ENCODE data around the gene NAV3.

Gene NAV3

DNA sequence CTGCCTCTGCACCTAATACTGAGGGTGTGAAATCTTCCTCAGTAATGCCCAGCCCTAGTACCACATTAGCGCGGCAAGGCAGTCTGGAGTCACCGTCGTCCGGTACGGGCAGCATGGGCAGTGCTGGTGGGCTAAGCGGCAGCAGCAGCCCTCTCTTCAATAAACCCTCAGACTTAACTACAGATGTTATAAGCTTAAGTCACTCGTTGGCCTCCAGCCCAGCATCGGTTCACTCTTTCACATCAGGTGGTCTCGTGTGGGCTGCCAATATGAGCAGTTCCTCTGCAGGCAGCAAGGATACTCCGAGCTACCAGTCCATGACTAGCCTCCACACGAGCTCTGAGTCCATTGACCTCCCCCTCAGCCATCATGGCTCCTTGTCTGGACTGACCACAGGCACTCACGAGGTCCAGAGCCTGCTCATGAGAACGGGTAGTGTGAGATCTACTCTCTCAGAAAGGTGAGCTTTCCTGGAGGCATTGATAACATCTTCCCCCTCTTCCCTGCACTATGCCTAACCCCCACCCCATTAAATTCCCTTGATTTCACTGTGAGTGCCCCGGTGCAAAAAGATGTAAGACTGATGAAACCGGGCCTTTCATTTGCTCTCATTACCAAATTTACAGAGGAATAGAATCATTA, 291.4 kb downstream of the NAV3 start:
- in situ Hi-C loops (cut with HindIII; ENCODE audit: low sequenced_read_pairs), result no loop called here
- DNase-seq (ENCODE audit: low read depth, low spot score), result peak; percentile 91
- TF ChIP-seq, protein P1, sequence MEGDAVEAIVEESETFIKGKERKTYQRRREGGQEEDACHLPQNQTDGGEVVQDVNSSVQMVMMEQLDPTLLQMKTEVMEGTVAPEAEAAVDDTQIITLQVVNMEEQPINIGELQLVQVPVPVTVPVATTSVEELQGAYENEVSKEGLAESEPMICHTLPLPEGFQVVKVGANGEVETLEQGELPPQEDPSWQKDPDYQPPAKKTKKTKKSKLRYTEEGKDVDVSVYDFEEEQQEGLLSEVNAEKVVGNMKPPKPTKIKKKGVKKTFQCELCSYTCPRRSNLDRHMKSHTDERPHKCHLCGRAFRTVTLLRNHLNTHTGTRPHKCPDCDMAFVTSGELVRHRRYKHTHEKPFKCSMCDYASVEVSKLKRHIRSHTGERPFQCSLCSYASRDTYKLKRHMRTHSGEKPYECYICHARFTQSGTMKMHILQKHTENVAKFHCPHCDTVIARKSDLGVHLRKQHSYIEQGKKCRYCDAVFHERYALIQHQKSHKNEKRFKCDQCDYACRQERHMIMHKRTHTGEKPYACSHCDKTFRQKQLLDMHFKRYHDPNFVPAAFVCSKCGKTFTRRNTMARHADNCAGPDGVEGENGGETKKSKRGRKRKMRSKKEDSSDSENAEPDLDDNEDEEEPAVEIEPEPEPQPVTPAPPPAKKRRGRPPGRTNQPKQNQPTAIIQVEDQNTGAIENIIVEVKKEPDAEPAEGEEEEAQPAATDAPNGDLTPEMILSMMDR (IDR thresholded peaks at IDR 0.05; ENCODE audit: low read depth, low read length), result no peak

DNA sequence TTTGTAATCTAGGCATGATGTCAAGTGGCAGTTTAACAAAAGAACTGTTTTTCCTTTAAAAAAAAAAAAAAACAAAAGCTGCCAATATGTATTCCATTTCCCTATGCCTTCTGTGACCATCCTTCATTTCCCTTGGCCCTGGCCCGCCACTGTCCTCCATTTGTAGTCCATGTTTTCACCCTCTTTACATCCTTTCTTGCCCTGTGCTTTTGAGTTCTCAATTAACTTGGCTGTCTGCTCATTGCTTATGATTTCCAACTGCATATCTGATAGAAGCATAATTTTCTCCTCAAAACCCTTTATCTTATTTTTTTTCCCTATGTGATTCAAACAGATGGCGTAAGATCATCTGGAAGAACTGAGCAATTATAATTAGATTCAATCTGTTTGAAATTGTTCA, 297.5 kb downstream of the NAV3 start:
- TF ChIP-seq, protein P1 (IDR thresholded peaks at IDR 0.05; ENCODE audit: low read depth, low read length), result no peak
- no peak overlapping the region for H3K4me3 ChIP-seq (ENCODE audit: low read depth, low read length)
- in situ Hi-C loops (cut with HindIII; ENCODE audit: low sequenced_read_pairs), result no loop called here
- DNase-seq (ENCODE audit: low read depth, low spot score), result no peak

More for the DNA sequence above, 291.4 kb downstream of the NAV3 start:
- H3K4me3 ChIP-seq (ENCODE audit: low read depth, low read length), result no peak overlapping the region

DNA sequence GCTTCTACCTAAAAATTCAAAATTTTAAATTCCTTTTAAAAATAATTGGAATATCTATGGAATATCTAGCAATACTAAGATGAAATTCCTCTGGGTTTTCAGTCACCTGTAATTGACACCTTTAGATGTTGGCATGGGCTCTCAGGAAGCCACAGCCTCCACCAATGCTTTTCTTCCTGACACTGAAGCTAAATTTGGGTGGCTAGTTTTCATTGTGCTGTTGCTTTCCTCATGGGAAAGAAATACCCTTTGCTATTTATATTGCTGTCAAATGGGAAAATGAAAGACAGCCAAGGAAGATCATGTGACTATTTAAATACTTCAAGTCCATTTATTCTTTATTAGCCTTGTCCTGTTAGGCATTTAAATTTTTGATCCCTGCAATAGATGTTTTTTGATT, 313.0 kb downstream of the NAV3 start:
- TF ChIP-seq, protein P1 (IDR thresholded peaks at IDR 0.05; ENCODE audit: low read depth, low read length), result no peak
- no peak for DNase-seq (ENCODE audit: low read depth, low spot score)
- in situ Hi-C loops (cut with HindIII; ENCODE audit: low sequenced_read_pairs), result no loop called here
- H3K4me3 ChIP-seq (ENCODE audit: low read depth, low read length), result no peak overlapping the region

DNA sequence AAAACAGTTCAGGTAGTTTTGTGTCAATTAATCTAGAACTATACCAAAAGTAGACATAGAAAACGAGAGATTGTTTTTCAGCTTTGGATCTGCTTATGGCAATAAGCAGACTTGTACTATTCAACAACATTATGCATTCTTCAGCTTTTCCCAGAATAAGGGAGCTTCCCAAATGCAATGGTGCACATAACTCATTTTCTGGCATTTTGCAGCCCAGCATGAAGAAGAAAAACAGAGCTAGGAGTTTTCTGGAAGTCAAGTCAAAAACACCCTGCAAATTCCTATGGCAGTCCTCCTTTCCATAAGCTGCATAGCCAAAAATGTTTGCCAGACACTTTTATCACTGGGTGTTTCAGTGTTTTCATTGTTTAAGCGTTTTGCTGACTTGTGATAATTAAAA, 314.7 kb downstream of the NAV3 start:
- in situ Hi-C loops (cut with HindIII; ENCODE audit: low sequenced_read_pairs), result no loop called here

DNA sequence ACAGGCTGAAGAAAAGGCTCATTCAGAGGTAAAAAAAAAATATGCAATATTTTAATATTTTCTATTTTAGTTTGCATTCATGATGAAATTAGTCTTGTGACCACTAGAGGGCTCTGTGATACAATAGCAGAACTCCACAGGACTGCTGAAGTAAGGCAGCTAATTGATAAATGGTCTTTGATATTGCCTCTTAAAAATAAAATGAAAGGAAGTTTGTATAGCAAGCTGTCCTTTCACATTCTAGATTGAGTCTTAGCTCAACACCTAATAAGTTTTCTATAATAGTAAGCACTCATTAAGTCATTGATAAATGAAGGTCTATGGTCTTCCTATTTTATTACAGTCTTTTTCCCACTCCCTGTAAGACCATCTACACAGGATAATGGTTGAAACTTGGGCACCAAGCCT, 315.7 kb downstream of the NAV3 start:
- no peak overlapping the region for H3K4me3 ChIP-seq (ENCODE audit: low read depth, low read length)
- DNase-seq (ENCODE audit: low read depth, low spot score), result peak; percentile 58
- in situ Hi-C loops (cut with HindIII; ENCODE audit: low sequenced_read_pairs), result no loop called here
- TF ChIP-seq, protein P1 (IDR thresholded peaks at IDR 0.05; ENCODE audit: low read depth, low read length), result peak; percentile 65

More for the DNA sequence above, 314.7 kb downstream of the NAV3 start:
- TF ChIP-seq, protein P1 (IDR thresholded peaks at IDR 0.05; ENCODE audit: low read depth, low read length), result no peak
- DNase-seq (ENCODE audit: low read depth, low spot score), result no peak
- no peak overlapping the region for H3K4me3 ChIP-seq (ENCODE audit: low read depth, low read length)

DNA sequence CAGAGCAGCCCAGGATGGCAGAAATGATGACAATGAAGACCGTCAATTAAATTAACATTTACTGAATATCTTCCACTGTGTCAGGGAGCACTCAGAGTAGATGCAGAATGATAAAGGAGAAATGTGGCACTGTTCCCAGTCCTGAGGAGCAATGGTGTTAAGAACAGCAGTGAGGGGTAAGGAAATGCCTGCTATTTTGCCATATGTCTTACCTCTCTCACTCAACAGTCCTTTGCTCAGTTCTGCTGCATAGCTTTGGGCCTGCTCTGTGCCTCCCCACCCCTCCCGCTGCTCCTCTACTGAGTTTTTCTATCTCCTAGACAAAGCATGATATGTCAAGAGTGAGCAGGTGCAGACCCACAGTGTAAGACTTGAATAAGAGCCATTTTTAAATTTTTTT, 318.8 kb downstream of the NAV3 start:
- no peak for DNase-seq (ENCODE audit: low read depth, low spot score)
- in situ Hi-C loops (cut with HindIII; ENCODE audit: low sequenced_read_pairs), result no loop called here
- H3K4me3 ChIP-seq (ENCODE audit: low read depth, low read length), result no peak overlapping the region
- TF ChIP-seq, protein P1 (IDR thresholded peaks at IDR 0.05; ENCODE audit: low read depth, low read length), result no peak

Measured in astrocyte of the spinal cord (primary cell).